ENCODE data around the gene SDF4. TPM values are rescaled to one million over a fixed set of nuclear protein-coding genes. Genes with fewer than 3 reads are reported as not detected.

SDF4 gene
- total RNA-seq, 1 donor from 2014 or later = 175 TPM

DNA sequence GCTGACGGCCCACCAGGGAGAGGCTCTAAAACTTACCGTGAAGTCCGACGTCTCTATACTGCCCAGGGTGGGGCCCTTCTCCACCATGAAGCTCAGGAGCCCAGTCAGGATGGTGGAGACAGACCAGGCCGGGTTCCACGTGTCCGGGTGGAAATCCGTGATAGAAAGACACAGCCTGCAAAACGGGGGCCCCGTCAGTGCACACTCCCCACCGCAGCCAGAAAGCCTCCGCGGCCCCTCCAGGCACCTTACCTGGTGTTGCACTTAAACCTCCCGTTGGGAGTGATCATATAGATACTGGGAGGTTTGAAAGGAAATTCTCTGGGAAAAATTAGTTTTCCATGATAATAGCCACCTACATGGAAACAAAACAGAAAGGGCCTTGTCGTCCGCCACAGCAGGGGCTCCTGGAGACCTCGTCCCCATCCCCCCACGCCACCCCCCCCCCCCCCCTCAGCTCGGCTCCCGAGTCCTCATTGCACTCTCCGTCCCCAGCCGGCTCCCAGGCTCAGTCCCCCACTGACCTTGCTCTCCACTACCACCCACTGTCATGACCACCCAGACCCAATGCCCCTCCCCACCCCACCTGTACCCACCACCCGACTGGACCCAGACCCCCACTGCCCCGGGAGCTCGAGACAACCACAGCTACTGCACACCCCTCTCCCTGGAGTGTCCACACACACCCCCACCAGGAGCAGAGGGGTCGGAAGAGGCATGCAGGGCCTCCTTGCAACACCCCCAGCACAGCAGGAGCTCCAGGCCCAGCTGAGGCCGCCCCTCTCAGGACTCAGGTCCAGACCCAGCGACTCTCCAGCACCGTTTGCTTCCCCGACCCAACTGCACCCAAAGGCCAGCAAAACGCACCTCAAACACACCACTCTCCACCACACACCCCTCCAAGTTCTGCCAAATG lies 25.4 kb upstream of the SDF4 start:
- Histone ChIP-seq H2AFZ (ENCODE audit: low read depth, low read length) (no peak overlapping the region), H3K27ac (ENCODE audit: low read depth, low read length) (no peak overlapping the region), H3K4me2 (ENCODE audit: low read length) (no peak overlapping the region), H3K9ac (ENCODE audit: low read length) (no peak overlapping the region), H3K4me3 (ENCODE audit: insufficient read depth, low read depth, low read length) (no peak overlapping the region), H4K20me1 (ENCODE audit: insufficient read depth, low read length) (peaks cover 64% of the 10 kb centered on the region), H3K36me3 (ENCODE audit: insufficient read depth, low read length) (peaks cover 6% of the 10 kb centered on the region), H3K4me1 (ENCODE audit: insufficient read depth, low read length) (no peaks in the 10 kb centered on the region), H3K9me3 (ENCODE audit: insufficient read depth, low read depth, low read length) (no peaks in the 10 kb centered on the region), H3K79me2 (ENCODE audit: insufficient read depth, low read length) (peaks cover 39% of the 10 kb centered on the region), H3K27me3 (ENCODE audit: insufficient read depth, low read length) (no peaks in the 10 kb centered on the region)
- Mint-ChIP-seq H3K36me3 (ENCODE audit: low read depth, unreplicated experiment) (peaks cover 14% of the 10 kb centered on the region), H3K4me3 (ENCODE audit: unreplicated experiment) (no peak overlapping the region), H3K4me1 (ENCODE audit: low read depth, unreplicated experiment) (peaks cover 5% of the 10 kb centered on the region), H3K27me3 (ENCODE audit: low read depth, unreplicated experiment) (no peaks in the 10 kb centered on the region), H3K9me3 (ENCODE audit: unreplicated experiment) (no peaks in the 10 kb centered on the region), H3K27ac (ENCODE audit: unreplicated experiment) (no peak overlapping the region)
- DNase-seq (ENCODE audit: low read depth) = no peak
- no peak for FAIRE-seq
- TF ChIP-seq, protein P1, sequence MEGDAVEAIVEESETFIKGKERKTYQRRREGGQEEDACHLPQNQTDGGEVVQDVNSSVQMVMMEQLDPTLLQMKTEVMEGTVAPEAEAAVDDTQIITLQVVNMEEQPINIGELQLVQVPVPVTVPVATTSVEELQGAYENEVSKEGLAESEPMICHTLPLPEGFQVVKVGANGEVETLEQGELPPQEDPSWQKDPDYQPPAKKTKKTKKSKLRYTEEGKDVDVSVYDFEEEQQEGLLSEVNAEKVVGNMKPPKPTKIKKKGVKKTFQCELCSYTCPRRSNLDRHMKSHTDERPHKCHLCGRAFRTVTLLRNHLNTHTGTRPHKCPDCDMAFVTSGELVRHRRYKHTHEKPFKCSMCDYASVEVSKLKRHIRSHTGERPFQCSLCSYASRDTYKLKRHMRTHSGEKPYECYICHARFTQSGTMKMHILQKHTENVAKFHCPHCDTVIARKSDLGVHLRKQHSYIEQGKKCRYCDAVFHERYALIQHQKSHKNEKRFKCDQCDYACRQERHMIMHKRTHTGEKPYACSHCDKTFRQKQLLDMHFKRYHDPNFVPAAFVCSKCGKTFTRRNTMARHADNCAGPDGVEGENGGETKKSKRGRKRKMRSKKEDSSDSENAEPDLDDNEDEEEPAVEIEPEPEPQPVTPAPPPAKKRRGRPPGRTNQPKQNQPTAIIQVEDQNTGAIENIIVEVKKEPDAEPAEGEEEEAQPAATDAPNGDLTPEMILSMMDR (IDR thresholded peaks at IDR 0.05; ENCODE audit: insufficient read depth, low read depth, low read length) = no peak
- no peak for TF ChIP-seq EZH2 (IDR thresholded peaks at IDR 0.05; ENCODE audit: insufficient read depth, low read length)

DNA sequence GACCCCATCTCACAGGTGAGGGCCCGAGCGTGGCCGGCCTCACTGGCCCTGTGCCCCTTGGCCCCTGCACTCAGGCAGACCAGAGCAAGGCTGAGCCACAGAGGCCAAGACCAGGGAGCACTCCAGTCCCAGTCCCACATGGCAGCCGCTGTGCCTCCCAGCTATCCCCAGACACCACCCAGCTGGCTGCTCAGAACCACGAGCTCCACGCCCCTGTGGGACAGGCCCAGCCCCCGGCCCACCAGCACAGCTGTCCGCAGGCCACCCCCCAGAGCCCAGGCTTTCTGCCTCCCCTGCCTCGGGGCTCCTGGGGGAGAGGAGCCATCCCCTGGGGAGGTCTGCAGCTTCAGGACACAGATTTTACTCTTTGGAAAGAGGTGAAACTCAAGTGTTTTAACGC lies 23.8 kb upstream of the SDF4 start:
- no peak for FAIRE-seq
- Histone ChIP-seq H3K4me1 (ENCODE audit: insufficient read depth, low read length) (no peaks in the 10 kb centered on the region), H3K9ac (ENCODE audit: low read length) (no peak overlapping the region), H3K4me2 (ENCODE audit: low read length) (no peak overlapping the region), H3K27me3 (ENCODE audit: insufficient read depth, low read length) (no peaks in the 10 kb centered on the region), H3K79me2 (ENCODE audit: insufficient read depth, low read length) (peaks cover 28% of the 10 kb centered on the region), H2AFZ (ENCODE audit: low read depth, low read length) (no peak overlapping the region), H4K20me1 (ENCODE audit: insufficient read depth, low read length) (peaks cover 58% of the 10 kb centered on the region), H3K9me3 (ENCODE audit: insufficient read depth, low read depth, low read length) (no peaks in the 10 kb centered on the region), H3K27ac (ENCODE audit: low read depth, low read length) (no peak overlapping the region), H3K36me3 (ENCODE audit: insufficient read depth, low read length) (peaks cover 5% of the 10 kb centered on the region), H3K4me3 (ENCODE audit: insufficient read depth, low read depth, low read length) (no peak overlapping the region)
- Mint-ChIP-seq H3K4me1 (ENCODE audit: low read depth, unreplicated experiment) (peaks cover 2% of the 10 kb centered on the region), H3K4me3 (ENCODE audit: unreplicated experiment) (no peak overlapping the region), H3K9me3 (ENCODE audit: unreplicated experiment) (no peaks in the 10 kb centered on the region), H3K27ac (ENCODE audit: unreplicated experiment) (no peak overlapping the region), H3K36me3 (ENCODE audit: low read depth, unreplicated experiment) (peaks cover 16% of the 10 kb centered on the region), H3K27me3 (ENCODE audit: low read depth, unreplicated experiment) (no peaks in the 10 kb centered on the region)
- TF ChIP-seq, protein P1 (IDR thresholded peaks at IDR 0.05; ENCODE audit: insufficient read depth, low read depth, low read length) = no peak
- TF ChIP-seq EZH2 (IDR thresholded peaks at IDR 0.05; ENCODE audit: insufficient read depth, low read length) = no peak
- DNase-seq (ENCODE audit: low read depth) = no peak

DNA sequence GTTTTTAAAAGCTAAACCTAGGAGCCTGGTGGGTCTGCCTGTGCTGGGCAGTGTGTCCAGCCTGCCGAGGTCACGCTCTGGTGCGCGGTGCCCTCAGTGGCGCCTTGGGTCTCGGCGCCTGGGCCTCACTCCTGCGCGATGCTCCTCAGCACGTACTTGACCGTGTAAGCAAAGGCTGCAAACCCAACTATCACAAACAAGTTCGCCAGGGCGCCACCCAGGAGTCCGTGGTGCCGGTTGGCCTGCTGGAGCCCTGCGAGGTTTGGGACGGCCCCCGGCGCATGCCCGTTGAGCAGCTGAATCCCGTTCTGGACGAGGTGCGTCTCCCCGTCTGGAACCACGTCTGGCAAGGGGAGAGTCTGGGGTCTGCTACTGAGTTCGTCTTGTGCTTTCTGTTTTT lies 23.3 kb upstream of the SDF4 start:
- H3K4me3 ChIP-seq (ENCODE audit: insufficient read depth, low read depth, low read length) = no peak overlapping the region
- H3K36me3 ChIP-seq (ENCODE audit: insufficient read depth, low read length) = peaks cover 5% of the 10 kb centered on the region
- no peak for FAIRE-seq
- no peak overlapping the region for H3K4me2 ChIP-seq (ENCODE audit: low read length)
- H3K4me1 ChIP-seq (ENCODE audit: insufficient read depth, low read length) = no peaks in the 10 kb centered on the region
- peaks cover 16% of the 10 kb centered on the region for H3K36me3 Mint-ChIP-seq (ENCODE audit: low read depth, unreplicated experiment)
- no peak overlapping the region for H3K4me3 Mint-ChIP-seq (ENCODE audit: unreplicated experiment)
- H3K4me1 Mint-ChIP-seq (ENCODE audit: low read depth, unreplicated experiment) = peaks cover 4% of the 10 kb centered on the region
- no peaks in the 10 kb centered on the region for H3K9me3 ChIP-seq (ENCODE audit: insufficient read depth, low read depth, low read length)
- H3K9ac ChIP-seq (ENCODE audit: low read length) = no peak overlapping the region
- H4K20me1 ChIP-seq (ENCODE audit: insufficient read depth, low read length) = peaks cover 56% of the 10 kb centered on the region
- H2AFZ ChIP-seq (ENCODE audit: low read depth, low read length) = no peak overlapping the region
- H3K27ac ChIP-seq (ENCODE audit: low read depth, low read length) = no peak overlapping the region
- no peaks in the 10 kb centered on the region for H3K27me3 ChIP-seq (ENCODE audit: insufficient read depth, low read length)
- no peak for DNase-seq (ENCODE audit: low read depth)
- no peaks in the 10 kb centered on the region for H3K9me3 Mint-ChIP-seq (ENCODE audit: unreplicated experiment)
- H3K27me3 Mint-ChIP-seq (ENCODE audit: low read depth, unreplicated experiment) = no peaks in the 10 kb centered on the region
- peaks cover 23% of the 10 kb centered on the region for H3K79me2 ChIP-seq (ENCODE audit: insufficient read depth, low read length)
- TF ChIP-seq EZH2 (IDR thresholded peaks at IDR 0.05; ENCODE audit: insufficient read depth, low read length) = no peak
- TF ChIP-seq, protein P1 (IDR thresholded peaks at IDR 0.05; ENCODE audit: insufficient read depth, low read depth, low read length) = no peak
- no peak overlapping the region for H3K27ac Mint-ChIP-seq (ENCODE audit: unreplicated experiment)

All from astrocyte (in vitro differentiated cells and primary cell).